Panc1 (cell line): Measurements from ENCODE around the gene PEX3. TPM values are rescaled to one million over a fixed set of nuclear protein-coding genes. Genes with fewer than 3 reads are reported as not detected.

Experiments
- ATAC-seq: fragments of 200-7000 bp; cut with Tn5 transposase; 2 replicates; pipeline ENCODE4 v1.9.1; 2020; ENCODE audit warnings: mild to moderate bottlenecking, moderate library complexity
- BruUV-seq: library from RNA; stranded (reverse); fragments of 400-500 nt; replicated peaks from 2 replicates; lab custom pipeline; 2021; lab: Mats Ljungman, UMichigan
- CTCF ChIA-PET: fragments of 300-600 bp; sonication (Branson Sonifier 250); formaldehyde crosslinking; loops from one replicate; lab custom pipeline; 2022; ENCODE audit warnings: antibody characterized with exemption; lab: Charles Lee
- POLR2A ChIA-PET: fragments of 300-600 bp; sonication (Branson Sonifier 250); formaldehyde crosslinking; loops from one replicate; lab custom pipeline; 2022; ENCODE audit warnings: antibody characterized with exemption; lab: Charles Lee
- DNase-seq: peaks from one replicate; pipeline ENCODE4 v3.0.0-alpha.2; 2010; ENCODE audit warnings: low read depth, low spot score
- H3K27ac ChIP-seq: 2 replicates; pipeline ENCODE4 v1.5.1; 2011; ENCODE audit warnings: mild to moderate bottlenecking, low read length, inconsistent platforms
- H3K27me3 ChIP-seq: fragments of 200-500 bp; sonication (Bioruptor generic); 2 replicates; pipeline ENCODE4 v1.6.0; 2014; ENCODE audit warnings: low read length, inconsistent platforms; ENCODE audit not compliant: control insufficient read depth, insufficient read depth
- H3K36me3 ChIP-seq: fragments of 200-500 bp; sonication (Bioruptor generic); 2 replicates; pipeline ENCODE4 v1.5.1; 2014; ENCODE audit warnings: inconsistent platforms, mild to moderate bottlenecking, low read length, moderate library complexity; ENCODE audit not compliant: control insufficient read depth, insufficient read depth
- H3K4me1 ChIP-seq: 2 replicates; pipeline ENCODE4 v1.5.1; 2011; ENCODE audit warnings: inconsistent platforms, mild to moderate bottlenecking, low read length, moderate library complexity; ENCODE audit not compliant: control insufficient read depth, insufficient read depth
- H3K4me3 ChIP-seq, 2 experiments: 2 replicates each; pipeline ENCODE4 v1.5.1; 2011 to 2012; ENCODE audit warnings: low read depth in 2 of 2, low read length in 2 of 2, mild to moderate bottlenecking in 2 of 2, inconsistent platforms in 1 of 2, moderate library complexity in 1 of 2
- H3K9me3 ChIP-seq: fragments of 200-500 bp; sonication (Bioruptor generic); 2 replicates; pipeline ENCODE4 v1.5.1; 2014; ENCODE audit warnings: low read depth, mild to moderate bottlenecking, inconsistent platforms, low read length, moderate library complexity; ENCODE audit not compliant: control insufficient read depth, insufficient read depth
- POLR2AphosphoS5 ChIP-seq: IDR thresholded peaks from 2 replicates; pipeline ENCODE4 v1.6.1; 2012; ENCODE audit warnings: mild to moderate bottlenecking, low read depth, low read length, moderate library complexity
- SIN3A ChIP-seq: IDR thresholded peaks from 2 replicates; pipeline ENCODE4 v1.6.1; 2012; ENCODE audit warnings: low read depth, mild to moderate bottlenecking, low read length, moderate library complexity, borderline replicate concordance; ENCODE audit not compliant: insufficient read depth
- TCF7L2 ChIP-seq: IDR thresholded peaks from 2 replicates; pipeline ENCODE4 v1.6.1; 2011; ENCODE audit warnings: mild to moderate bottlenecking, low read depth, low read length, inconsistent platforms
- in situ Hi-C: cut with HindIII; loops from 2 replicates; pipeline ENCODE4 v1.10.0; 2016; ENCODE audit warnings: low sequenced_read_pairs, low pct_unique_long_range_greater_than_20kb
- intact Hi-C: fragments of 100-400 bp; cut with micrococcal nuclease; formaldehyde crosslinking; loops from one replicate; pipeline ENCODE4 v1.10.0; 2022; ENCODE audit not compliant: unreplicated experiment
- total RNA-seq: library from RNA; stranded (reverse); gene quantifications from one replicate; pipeline ENCODE4 v1.2.1, GENCODE V29; 2021; ENCODE audit not compliant: unreplicated experiment
- TF ChIP-seq, protein P1 (sequence below): fragments of 450-650 bp; IDR thresholded peaks from 2 replicates; pipeline ENCODE4 v1.5.1; 2017; ENCODE audit warnings: mild to moderate bottlenecking
- TF ChIP-seq, protein P2 (sequence below), 2 experiments: IDR thresholded peaks; 2 replicates each; pipeline ENCODE4 v1.6.1; 2011 to 2012; ENCODE audit warnings: low read depth in 2 of 2, control low read depth in 1 of 2, low read length in 1 of 2, mild to moderate bottlenecking in 1 of 2, moderate library complexity in 1 of 2; ENCODE audit not compliant: insufficient read depth in 1 of 2

Gene PEX3
- total RNA-seq, 1 experiment from 2014 or later = 16.5 TPM

DNA sequence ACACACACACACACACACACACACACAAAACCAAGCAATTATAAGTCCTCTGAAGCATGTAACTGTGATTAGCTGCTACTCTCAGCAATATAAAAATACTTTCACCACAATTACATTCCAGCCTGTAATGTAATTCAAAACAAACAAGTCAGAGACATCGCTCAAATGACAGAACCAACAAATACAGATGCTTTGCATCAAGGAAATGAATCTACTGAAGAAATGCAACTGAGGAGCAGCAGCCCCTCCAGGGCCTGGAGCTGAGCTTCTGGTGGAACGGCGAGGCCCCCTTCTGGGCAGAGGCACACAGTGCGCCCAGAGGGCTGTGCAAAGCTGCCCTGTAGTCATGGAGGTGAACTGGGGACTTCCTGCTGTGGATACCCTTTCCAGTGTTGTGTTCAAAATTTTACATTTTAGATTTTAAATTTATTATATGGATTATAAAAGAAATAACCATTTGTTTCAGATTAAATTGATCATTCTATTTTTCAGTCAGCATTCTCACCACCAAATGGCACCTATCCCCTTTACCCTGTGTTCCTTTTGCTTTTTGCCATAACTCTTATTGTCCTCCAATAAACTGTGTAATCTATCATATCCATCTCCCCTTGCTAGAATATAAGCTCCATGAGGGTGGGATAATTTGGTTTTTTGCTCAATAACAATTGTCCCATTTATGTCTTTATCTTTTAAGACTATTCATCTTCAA is 23.3 kb upstream of the PEX3 start:
- DNase-seq (peak; percentile 32), ATAC-seq (peak; percentile 100)
- no TSS peak for BruUV-seq
- TF ChIP-seq, protein P1, sequence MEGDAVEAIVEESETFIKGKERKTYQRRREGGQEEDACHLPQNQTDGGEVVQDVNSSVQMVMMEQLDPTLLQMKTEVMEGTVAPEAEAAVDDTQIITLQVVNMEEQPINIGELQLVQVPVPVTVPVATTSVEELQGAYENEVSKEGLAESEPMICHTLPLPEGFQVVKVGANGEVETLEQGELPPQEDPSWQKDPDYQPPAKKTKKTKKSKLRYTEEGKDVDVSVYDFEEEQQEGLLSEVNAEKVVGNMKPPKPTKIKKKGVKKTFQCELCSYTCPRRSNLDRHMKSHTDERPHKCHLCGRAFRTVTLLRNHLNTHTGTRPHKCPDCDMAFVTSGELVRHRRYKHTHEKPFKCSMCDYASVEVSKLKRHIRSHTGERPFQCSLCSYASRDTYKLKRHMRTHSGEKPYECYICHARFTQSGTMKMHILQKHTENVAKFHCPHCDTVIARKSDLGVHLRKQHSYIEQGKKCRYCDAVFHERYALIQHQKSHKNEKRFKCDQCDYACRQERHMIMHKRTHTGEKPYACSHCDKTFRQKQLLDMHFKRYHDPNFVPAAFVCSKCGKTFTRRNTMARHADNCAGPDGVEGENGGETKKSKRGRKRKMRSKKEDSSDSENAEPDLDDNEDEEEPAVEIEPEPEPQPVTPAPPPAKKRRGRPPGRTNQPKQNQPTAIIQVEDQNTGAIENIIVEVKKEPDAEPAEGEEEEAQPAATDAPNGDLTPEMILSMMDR = peak; percentile 92
- TF ChIP-seq, protein P2, sequence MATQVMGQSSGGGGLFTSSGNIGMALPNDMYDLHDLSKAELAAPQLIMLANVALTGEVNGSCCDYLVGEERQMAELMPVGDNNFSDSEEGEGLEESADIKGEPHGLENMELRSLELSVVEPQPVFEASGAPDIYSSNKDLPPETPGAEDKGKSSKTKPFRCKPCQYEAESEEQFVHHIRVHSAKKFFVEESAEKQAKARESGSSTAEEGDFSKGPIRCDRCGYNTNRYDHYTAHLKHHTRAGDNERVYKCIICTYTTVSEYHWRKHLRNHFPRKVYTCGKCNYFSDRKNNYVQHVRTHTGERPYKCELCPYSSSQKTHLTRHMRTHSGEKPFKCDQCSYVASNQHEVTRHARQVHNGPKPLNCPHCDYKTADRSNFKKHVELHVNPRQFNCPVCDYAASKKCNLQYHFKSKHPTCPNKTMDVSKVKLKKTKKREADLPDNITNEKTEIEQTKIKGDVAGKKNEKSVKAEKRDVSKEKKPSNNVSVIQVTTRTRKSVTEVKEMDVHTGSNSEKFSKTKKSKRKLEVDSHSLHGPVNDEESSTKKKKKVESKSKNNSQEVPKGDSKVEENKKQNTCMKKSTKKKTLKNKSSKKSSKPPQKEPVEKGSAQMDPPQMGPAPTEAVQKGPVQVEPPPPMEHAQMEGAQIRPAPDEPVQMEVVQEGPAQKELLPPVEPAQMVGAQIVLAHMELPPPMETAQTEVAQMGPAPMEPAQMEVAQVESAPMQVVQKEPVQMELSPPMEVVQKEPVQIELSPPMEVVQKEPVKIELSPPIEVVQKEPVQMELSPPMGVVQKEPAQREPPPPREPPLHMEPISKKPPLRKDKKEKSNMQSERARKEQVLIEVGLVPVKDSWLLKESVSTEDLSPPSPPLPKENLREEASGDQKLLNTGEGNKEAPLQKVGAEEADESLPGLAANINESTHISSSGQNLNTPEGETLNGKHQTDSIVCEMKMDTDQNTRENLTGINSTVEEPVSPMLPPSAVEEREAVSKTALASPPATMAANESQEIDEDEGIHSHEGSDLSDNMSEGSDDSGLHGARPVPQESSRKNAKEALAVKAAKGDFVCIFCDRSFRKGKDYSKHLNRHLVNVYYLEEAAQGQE (IDR thresholded peaks at IDR 0.05; ENCODE audit: insufficient read depth in 1 of 2, low read depth in 2 of 2, low read length in 1 of 2) = no peak
- TF ChIP-seq TCF7L2 = no peak
- Histone ChIP-seq H3K36me3 (no peaks in the 10 kb centered on the region), H3K4me3 (no peak overlapping the region), H3K9me3 (no peaks in the 10 kb centered on the region), H3K4me1 (no peaks in the 10 kb centered on the region), H3K27ac (no peak overlapping the region), H3K27me3 (no peaks in the 10 kb centered on the region)
- ChIA-PET POLR2A (no interaction called here), CTCF (interaction anchor here (0.5 to 0.7 kb wide), 4 partner anchors 78 to 1074 kb away, joined by 3 to 9 read pairs (median 3); no protein-coding TSS in a partner anchor)
- intact Hi-C loops (loop anchor here (2.0 to 10.0 kb wide), 3 partner anchors 362 to 952 kb away; partner anchors contain the start of gene AIG1), in situ Hi-C loops (no loop called here)

DNA sequence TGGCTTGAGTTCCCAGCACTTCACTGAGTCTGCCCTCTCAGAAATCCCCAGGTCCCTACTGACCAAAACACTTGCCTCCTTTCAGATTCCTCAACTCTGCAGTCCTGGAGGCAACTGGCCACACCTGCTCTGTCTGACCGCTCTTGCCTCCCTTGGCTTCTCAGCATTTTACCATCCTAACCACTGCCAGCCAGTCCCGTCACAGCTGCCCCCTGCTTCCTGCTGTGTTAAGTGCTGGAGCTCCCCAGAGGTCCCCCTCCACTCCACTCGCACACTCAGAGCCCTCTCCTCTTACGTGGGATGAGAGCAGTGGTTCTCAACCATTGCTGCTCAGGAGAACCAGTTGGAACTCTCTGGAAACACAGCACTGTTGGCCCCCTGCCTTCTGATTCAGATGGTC is 20.6 kb upstream of the PEX3 start:
- H3K36me3 ChIP-seq = no peaks in the 10 kb centered on the region
- no TSS peak for BruUV-seq
- POLR2A ChIA-PET = no interaction called here
- in situ Hi-C loops (no loop called here), intact Hi-C loops (loop anchor here (10.0 kb wide), 2 partner anchors 365 to 955 kb away; partner anchors contain the start of gene AIG1)
- no peaks in the 10 kb centered on the region for H3K4me1 ChIP-seq
- no peak for ATAC-seq
- no peak overlapping the region for H3K4me3 ChIP-seq
- CTCF ChIA-PET = no interaction called here
- no peak for DNase-seq
- H3K27me3 ChIP-seq = no peaks in the 10 kb centered on the region
- H3K27ac ChIP-seq = no peak overlapping the region
- TF ChIP-seq TCF7L2 (no peak), SIN3A (no peak), POLR2AphosphoS5 (no peak)
- TF ChIP-seq, protein P2 (IDR thresholded peaks at IDR 0.05; ENCODE audit: insufficient read depth in 1 of 2, low read depth in 2 of 2, low read length in 1 of 2) = no peak
- TF ChIP-seq, protein P1 = no peak
- H3K9me3 ChIP-seq = no peaks in the 10 kb centered on the region
